ENCODE results near the gene SRCIN1. TPM values are rescaled to one million over a fixed set of nuclear protein-coding genes. Genes with fewer than 3 reads are reported as not detected.

The SRCIN1 gene
- total RNA-seq, 4 donors from 2014 or later = 0.44 to 5.4 (median 1.5) TPM

DNA sequence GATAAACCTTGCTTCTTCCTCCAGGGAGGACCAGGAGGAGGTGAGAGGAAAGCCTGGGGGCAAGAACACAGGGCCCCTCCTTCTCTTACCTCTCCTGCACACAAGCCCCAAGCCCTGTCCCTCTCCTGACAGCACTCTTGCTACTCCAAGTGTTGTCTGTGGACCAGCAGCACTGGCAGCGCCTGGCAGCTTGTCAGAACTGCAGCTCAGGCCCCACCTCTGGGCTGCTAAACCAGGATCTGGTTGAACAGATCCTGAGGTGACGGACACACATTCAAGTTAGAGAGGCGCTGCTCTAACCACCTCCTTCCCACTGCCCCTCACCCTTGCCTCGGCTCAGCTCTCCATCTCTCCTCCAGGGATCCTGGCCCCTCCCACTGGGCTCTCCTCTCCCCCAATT is 56.5 kb downstream of the SRCIN1 start:
- Histone ChIP-seq H3K4me3 (no peak overlapping the region), H3K36me3 (no peaks in the 10 kb centered on the region), H3K27me3 (peaks cover 0 to 3% of the 10 kb centered on the region in 2 donors), H3K9me3 (no peaks in the 10 kb centered on the region), H3K4me1 (no peaks in the 10 kb centered on the region), H3K27ac (no peak overlapping the region)
- TF ChIP-seq POLR2A (IDR thresholded peaks at IDR 0.05) = no peak
- TF ChIP-seq, protein P1, sequence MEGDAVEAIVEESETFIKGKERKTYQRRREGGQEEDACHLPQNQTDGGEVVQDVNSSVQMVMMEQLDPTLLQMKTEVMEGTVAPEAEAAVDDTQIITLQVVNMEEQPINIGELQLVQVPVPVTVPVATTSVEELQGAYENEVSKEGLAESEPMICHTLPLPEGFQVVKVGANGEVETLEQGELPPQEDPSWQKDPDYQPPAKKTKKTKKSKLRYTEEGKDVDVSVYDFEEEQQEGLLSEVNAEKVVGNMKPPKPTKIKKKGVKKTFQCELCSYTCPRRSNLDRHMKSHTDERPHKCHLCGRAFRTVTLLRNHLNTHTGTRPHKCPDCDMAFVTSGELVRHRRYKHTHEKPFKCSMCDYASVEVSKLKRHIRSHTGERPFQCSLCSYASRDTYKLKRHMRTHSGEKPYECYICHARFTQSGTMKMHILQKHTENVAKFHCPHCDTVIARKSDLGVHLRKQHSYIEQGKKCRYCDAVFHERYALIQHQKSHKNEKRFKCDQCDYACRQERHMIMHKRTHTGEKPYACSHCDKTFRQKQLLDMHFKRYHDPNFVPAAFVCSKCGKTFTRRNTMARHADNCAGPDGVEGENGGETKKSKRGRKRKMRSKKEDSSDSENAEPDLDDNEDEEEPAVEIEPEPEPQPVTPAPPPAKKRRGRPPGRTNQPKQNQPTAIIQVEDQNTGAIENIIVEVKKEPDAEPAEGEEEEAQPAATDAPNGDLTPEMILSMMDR (IDR thresholded peaks at IDR 0.05) = no peak
- no peak for TF ChIP-seq EP300 (IDR thresholded peaks at IDR 0.05)
- no peak for DNase-seq (ENCODE audit: low spot score in 2 of 2)
- WGBS, 2 donors = 75 to 80% methylated on average over 4 of the region's 4 CpGs

DNA sequence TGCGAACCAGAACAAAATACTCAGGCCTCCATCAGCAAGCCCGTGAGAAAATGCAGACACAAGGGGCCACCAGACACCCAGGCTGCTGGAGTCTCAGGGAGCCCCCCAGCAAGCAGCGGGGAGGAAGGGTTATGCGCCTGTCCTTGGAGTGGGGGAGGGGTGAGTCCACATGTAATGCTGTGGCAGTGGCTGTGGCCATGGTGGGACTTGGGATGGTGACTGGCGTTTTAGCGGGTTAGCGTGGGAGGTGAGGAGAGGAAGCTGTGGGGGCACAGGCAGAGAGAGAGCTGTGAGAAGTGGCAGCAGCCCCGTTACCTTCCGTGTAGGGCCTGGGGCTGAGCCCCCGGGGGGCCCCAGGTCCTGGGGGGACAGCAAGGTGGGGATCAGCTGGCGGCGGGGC is 58.3 kb downstream of the SRCIN1 start:
- TF ChIP-seq EP300 (IDR thresholded peaks at IDR 0.05) = no peak
- TF ChIP-seq, protein P1 (IDR thresholded peaks at IDR 0.05) = no peak
- no peak for TF ChIP-seq POLR2A (IDR thresholded peaks at IDR 0.05)
- H3K27ac ChIP-seq = no peak overlapping the region
- no peak overlapping the region for H3K4me3 ChIP-seq
- WGBS, 2 donors = 86 to 90% methylated on average over 7 to 12 of the region's 12 CpGs
- H3K36me3 ChIP-seq = no peaks in the 10 kb centered on the region
- DNase-seq (ENCODE audit: low spot score in 2 of 2) = no peak
- H3K27me3 ChIP-seq = peaks cover 0 to 3% of the 10 kb centered on the region in 2 donors
- H3K9me3 ChIP-seq = no peaks in the 10 kb centered on the region
- H3K4me1 ChIP-seq = no peaks in the 10 kb centered on the region

DNA sequence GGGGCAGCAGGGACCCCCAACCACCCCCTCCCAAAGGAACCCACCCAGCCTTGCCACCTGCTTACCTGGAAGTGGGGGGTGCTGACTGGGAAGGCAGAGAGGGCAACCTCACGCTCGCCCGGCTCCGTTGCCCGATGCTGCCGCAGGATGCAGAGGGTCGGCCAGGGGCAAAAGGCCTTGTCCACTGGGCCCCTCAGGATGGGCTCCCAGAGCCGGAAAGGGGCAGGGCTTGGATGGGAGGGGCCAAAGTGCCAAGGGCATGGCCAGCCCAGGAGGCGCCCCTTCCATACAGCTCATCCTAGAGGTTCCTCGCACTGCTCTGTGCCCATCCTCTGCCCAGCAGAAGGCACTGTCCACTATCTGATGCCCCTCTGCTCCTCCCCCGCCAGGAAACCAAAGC is 59.4 kb downstream of the SRCIN1 start:
- H3K4me1 ChIP-seq = no peaks in the 10 kb centered on the region
- H3K27me3 ChIP-seq = no peaks in the 10 kb centered on the region
- DNase-seq (ENCODE audit: low spot score in 2 of 2) = no peak
- TF ChIP-seq POLR2A (IDR thresholded peaks at IDR 0.05) (no peak), EP300 (IDR thresholded peaks at IDR 0.05) (no peak)
- TF ChIP-seq, protein P1 (IDR thresholded peaks at IDR 0.05) = no peak
- no peak overlapping the region for H3K4me3 ChIP-seq
- H3K27ac ChIP-seq = no peak overlapping the region
- H3K9me3 ChIP-seq = no peaks in the 10 kb centered on the region
- H3K36me3 ChIP-seq = no peaks in the 10 kb centered on the region
- 78 to 89% methylated on average over 4 of the region's 11 CpGs for WGBS, 2 donors

DNA sequence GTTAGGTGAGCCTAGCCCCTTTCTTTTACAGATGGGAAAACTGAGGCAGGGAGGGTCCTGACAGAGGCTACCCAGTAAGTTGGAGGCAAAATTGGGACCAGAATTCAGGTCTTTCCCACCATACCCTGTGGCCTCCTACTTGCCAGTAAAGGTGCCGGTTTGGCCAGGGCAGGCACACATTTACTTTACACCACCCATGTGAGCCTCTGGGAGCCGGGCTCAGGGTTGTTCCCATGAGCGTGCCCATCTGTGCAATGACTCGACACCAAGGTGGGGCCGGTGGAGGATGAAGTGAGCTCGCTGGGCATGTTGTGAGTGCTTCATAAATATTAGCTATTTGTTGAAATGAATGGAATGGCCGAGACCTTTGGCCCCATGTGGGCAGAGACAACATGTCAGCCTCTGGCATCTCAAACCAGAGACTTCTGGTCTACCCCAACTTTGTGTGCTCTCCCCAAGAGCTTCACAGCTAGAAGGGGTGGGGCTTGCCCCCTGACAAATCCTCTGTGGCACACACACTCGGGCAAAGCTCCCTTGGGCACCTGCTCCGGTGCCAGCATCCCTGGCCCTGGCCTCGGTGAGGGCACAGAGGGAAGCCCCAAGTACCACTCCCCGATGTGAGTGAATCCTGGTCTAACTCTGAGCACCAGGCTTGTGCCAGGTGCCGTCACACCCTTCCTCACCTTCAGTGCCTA is 60.1 kb downstream of the SRCIN1 start:
- 80 to 88% methylated on average over 10 to 12 of the region's 12 CpGs for WGBS, 2 donors

DNA sequence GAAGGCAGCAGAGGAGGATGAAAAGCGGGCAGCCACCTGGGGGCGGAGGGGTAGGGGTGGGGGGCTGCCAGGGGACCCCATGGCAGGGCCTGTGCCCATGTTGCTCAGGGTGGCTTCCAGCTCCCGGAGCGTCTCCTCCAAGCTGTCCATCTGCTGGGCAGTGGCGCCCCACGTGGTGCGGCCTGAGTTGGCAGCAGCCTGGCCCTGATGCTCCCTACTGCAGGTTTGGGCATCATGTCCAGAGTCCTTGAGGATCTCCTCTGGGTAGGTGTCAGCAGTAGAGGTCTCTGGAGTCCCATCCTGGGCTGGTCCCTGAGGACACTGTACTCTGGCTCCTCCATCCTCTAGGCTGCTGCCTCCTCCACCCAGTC is 60.9 kb downstream of the SRCIN1 start:
- no peak overlapping the region for H3K27ac ChIP-seq
- no peaks in the 10 kb centered on the region for H3K36me3 ChIP-seq
- DNase-seq (ENCODE audit: low spot score in 2 of 2) = no peak
- H3K9me3 ChIP-seq = no peaks in the 10 kb centered on the region
- no peaks in the 10 kb centered on the region for H3K4me1 ChIP-seq
- 79 to 85% methylated on average over 6 to 7 of the region's 7 CpGs for WGBS, 2 donors
- H3K4me3 ChIP-seq = no peak overlapping the region
- TF ChIP-seq, protein P1 (IDR thresholded peaks at IDR 0.05) = no peak
- no peak for TF ChIP-seq POLR2A (IDR thresholded peaks at IDR 0.05)
- no peak for TF ChIP-seq EP300 (IDR thresholded peaks at IDR 0.05)
- H3K27me3 ChIP-seq = no peaks in the 10 kb centered on the region

More for the DNA sequence above, 60.1 kb downstream of the SRCIN1 start:
- Histone ChIP-seq H3K9me3 (no peaks in the 10 kb centered on the region), H3K4me1 (no peaks in the 10 kb centered on the region), H3K27me3 (no peaks in the 10 kb centered on the region), H3K4me3 (no peak overlapping the region), H3K27ac (no peak overlapping the region), H3K36me3 (no peaks in the 10 kb centered on the region)
- no peak for DNase-seq (ENCODE audit: low spot score in 2 of 2)
- TF ChIP-seq POLR2A (IDR thresholded peaks at IDR 0.05) = no peak
- no peak for TF ChIP-seq EP300 (IDR thresholded peaks at IDR 0.05)
